GM06990 (cell line): Measurements from ENCODE around the gene HDAC10.

Experiments used
- DNase-seq: peaks from one replicate; pipeline ENCODE4 v3.0.0-alpha.2; 2011; ENCODE audit not compliant: insufficient read length; ENCODE audit errors: extremely low read depth
- H3K27me3 ChIP-seq: replicated peaks from 2 replicates; pipeline ENCODE4 v1.6.0; 2011; ENCODE audit warnings: low read length; ENCODE audit not compliant: control insufficient read depth, insufficient read depth
- H3K36me3 ChIP-seq: 2 replicates; pipeline ENCODE4 v1.5.1; 2011; ENCODE audit warnings: low read length; ENCODE audit not compliant: control insufficient read depth, insufficient read depth
- H3K4me3 ChIP-seq: replicated peaks from 2 replicates; pipeline ENCODE4 v1.5.1; 2011; ENCODE audit warnings: low read depth, mild to moderate bottlenecking, control low read depth, low read length
- TF ChIP-seq, protein P1 (sequence below): IDR thresholded peaks from 2 replicates; pipeline ENCODE4 v1.5.1; 2011; ENCODE audit warnings: low read length, control low read depth, mild to moderate bottlenecking, inconsistent platforms; ENCODE audit not compliant: insufficient read depth, poor library complexity, severe bottlenecking

HDAC10 gene

DNA sequence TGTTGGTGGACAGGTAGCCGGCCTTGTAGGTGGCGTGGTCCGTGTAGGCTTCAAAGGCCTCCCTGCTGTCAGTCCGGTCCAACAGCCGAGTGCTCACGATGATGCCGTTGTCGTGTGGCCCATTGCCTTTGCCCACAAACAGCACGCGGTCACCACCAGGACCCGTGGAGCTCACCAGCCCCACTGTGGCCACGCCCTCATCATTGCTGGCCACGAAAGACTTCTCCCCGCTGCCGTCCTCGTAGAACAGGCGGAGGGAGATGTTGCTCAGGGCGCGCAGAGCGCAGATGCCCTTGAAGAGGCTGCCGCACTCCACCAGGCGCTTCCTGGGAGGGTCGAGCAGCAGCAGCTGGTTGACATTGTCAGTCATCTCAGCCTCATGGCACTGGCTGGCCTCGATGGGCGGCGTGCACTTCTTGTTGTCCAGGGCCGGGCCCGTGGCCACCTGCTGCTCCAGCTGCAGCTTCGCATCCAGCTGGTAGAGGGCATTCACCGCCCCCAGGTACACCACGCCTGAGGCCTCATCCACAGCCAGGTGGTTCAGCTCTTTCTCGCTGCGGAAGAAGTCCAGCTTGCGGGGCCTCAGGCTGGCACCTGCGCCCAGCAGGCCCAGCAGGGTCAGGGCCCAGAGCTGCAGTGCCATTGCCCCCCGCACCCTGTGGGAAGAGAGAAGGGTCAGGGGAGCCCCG is 39.0 kb upstream of the HDAC10 start:
- TF ChIP-seq, protein P1, sequence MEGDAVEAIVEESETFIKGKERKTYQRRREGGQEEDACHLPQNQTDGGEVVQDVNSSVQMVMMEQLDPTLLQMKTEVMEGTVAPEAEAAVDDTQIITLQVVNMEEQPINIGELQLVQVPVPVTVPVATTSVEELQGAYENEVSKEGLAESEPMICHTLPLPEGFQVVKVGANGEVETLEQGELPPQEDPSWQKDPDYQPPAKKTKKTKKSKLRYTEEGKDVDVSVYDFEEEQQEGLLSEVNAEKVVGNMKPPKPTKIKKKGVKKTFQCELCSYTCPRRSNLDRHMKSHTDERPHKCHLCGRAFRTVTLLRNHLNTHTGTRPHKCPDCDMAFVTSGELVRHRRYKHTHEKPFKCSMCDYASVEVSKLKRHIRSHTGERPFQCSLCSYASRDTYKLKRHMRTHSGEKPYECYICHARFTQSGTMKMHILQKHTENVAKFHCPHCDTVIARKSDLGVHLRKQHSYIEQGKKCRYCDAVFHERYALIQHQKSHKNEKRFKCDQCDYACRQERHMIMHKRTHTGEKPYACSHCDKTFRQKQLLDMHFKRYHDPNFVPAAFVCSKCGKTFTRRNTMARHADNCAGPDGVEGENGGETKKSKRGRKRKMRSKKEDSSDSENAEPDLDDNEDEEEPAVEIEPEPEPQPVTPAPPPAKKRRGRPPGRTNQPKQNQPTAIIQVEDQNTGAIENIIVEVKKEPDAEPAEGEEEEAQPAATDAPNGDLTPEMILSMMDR = no peak
- peaks cover 51% of the 10 kb centered on the region for H3K36me3 ChIP-seq
- H3K27me3 ChIP-seq = no peaks in the 10 kb centered on the region
- DNase-seq = no peak
- H3K4me3 ChIP-seq = no peak overlapping the region

- TF ChIP-seq, protein P1 = no peak
- DNase-seq = no peak
- H3K36me3 ChIP-seq = peaks cover 51% of the 10 kb centered on the region
- H3K27me3 ChIP-seq = no peaks in the 10 kb centered on the region
- no peak overlapping the region for H3K4me3 ChIP-seq
Observed at GRCh38 chr22:50289151-50289941, 38.3 kb upstream of the HDAC10 start.

GRCh38 chr22:50287731-50288130 is 36.7 kb upstream of the HDAC10 start:
- DNase-seq = no peak
- Histone ChIP-seq H3K27me3 (no peaks in the 10 kb centered on the region), H3K4me3 (no peak overlapping the region), H3K36me3 (peaks cover 61% of the 10 kb centered on the region)
- TF ChIP-seq, protein P1 = no peak

- no peak overlapping the region for H3K4me3 ChIP-seq
- peaks cover 65% of the 10 kb centered on the region for H3K36me3 ChIP-seq
- no peaks in the 10 kb centered on the region for H3K27me3 ChIP-seq
- DNase-seq = no peak
- TF ChIP-seq, protein P1 = no peak
Observed at GRCh38 chr22:50286701-50287318, 35.7 kb upstream of the HDAC10 start.

DNA sequence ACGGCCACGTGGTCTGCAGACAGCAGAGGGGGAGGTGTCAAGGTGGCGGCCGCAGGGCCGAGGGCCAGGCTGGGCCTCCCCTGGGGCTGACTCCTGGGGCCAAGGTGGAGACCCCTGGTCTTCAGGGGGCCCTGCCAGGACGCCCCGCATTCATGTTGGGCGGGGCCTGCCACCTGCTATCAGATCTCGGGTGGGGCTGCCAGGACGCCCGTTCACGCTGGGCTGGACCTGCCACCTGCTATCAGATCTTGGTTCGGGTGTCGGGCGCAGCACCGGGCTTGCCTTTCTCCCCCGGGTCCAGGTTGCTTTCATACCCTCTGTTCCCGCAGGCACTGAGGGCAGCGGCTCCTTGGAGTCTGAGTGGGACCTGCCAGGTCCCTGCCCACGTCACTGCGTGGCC is 35.2 kb upstream of the HDAC10 start:
- no peak for DNase-seq

More for the DNA sequence above, 35.2 kb upstream of the HDAC10 start:
- no peak overlapping the region for H3K4me3 ChIP-seq
- H3K27me3 ChIP-seq = no peaks in the 10 kb centered on the region
- TF ChIP-seq, protein P1 = no peak
- H3K36me3 ChIP-seq = peaks cover 69% of the 10 kb centered on the region
